HCT116 (cell line): ENCODE measurements around the gene GSTK1. TPM values are rescaled to one million over a fixed set of nuclear protein-coding genes. Genes with fewer than 3 reads are reported as not detected.

Source experiments
- ATAC-seq: fragments of 200-7000 bp; cut with Tn5 transposase; 2 replicates; pipeline ENCODE4 v1.9.1; 2020; ENCODE audit warnings: mild to moderate bottlenecking, moderate library complexity
- BruUV-seq: library from RNA; stranded (reverse); fragments of 400-500 nt; replicated peaks from 2 replicates; lab custom pipeline; 2021; lab: Mats Ljungman, UMichigan
- CTCF ChIA-PET: fragments of 300-600 bp; sonication (Branson Sonifier 250); formaldehyde crosslinking; loops from one replicate; lab custom pipeline; 2021; ENCODE audit warnings: antibody characterized with exemption; lab: Charles Lee
- POLR2A ChIA-PET: fragments of 300-600, 350-600 bp; sonication (Branson Sonifier 250); formaldehyde crosslinking; loops from one replicate; lab custom pipeline; 2021; ENCODE audit warnings: antibody characterized with exemption; lab: Charles Lee
- RAD21 ChIA-PET, 2 experiments: fragments of 300-600 bp; sonication (Branson Sonifier 250); formaldehyde crosslinking; loops; one replicate each; lab custom pipeline; 2023; ENCODE audit warnings: low total read pairs in 2 of 2; ENCODE audit not compliant: uncharacterized antibody in 2 of 2, unreplicated experiment in 2 of 2, low non-redundant PET in 1 of 2; lab: Charles Lee
- DNase-seq: peaks from one replicate; pipeline ENCODE4 v3.0.0-alpha.2; 2010; ENCODE audit warnings: low read depth, low spot score
- H2AFZ ChIP-seq: fragments of 200-600 bp; shearing (Covaris generic), sonication (generic); 2 replicates; pipeline ENCODE4 v1.6.1; 2017; ENCODE audit warnings: low read depth, mixed run types, mixed read lengths, antibody characterized with exemption, low read length; ENCODE audit not compliant: poor library complexity, severe bottlenecking
- H3K27ac ChIP-seq: 2 replicates; pipeline ENCODE4 v1.5.1; 2012; ENCODE audit warnings: low read depth, low read length
- H3K27me3 ChIP-seq: fragments of 200-600 bp; sonication (generic); 2 replicates; pipeline ENCODE4 v1.6.1; 2016; ENCODE audit warnings: mixed run types, low read length, mixed read lengths; ENCODE audit not compliant: insufficient read depth
- H3K36me3 ChIP-seq, 2 experiments: fragments of 200-500 bp in 1 of 2; fragments of 200-600 bp in 1 of 2; sonication (Bioruptor generic) in 1 of 2; sonication (generic) in 1 of 2; 2 replicates each; pipeline versions ENCODE4 v1.5.1 to v1.6.1; 2014 to 2016; ENCODE audit warnings: low read length in 2 of 2, inconsistent platforms in 1 of 2, mixed read lengths in 1 of 2, mixed run types in 1 of 2; ENCODE audit not compliant: insufficient read depth in 2 of 2, control insufficient read depth in 1 of 2
- H3K4me1 ChIP-seq, 2 experiments: fragments of 200-600 bp in 1 of 2; sonication (generic) in 1 of 2; 2 replicates each; pipeline versions ENCODE4 v1.5.1 to v1.6.1; 2012 to 2017; ENCODE audit warnings: low read length in 2 of 2, inconsistent platforms in 1 of 2, mild to moderate bottlenecking in 1 of 2, mixed read lengths in 1 of 2, mixed run types in 1 of 2, moderate library complexity in 1 of 2; ENCODE audit not compliant: insufficient read depth in 2 of 2, control insufficient read depth in 1 of 2
- H3K4me2 ChIP-seq: fragments of 200-600 bp; sonication (generic); 2 replicates; pipeline ENCODE4 v1.6.1; 2017; ENCODE audit warnings: mixed run types, low read length, mixed read lengths
- H3K4me3 ChIP-seq, 2 experiments: fragments of 200-600 bp in 1 of 2; sonication (generic) in 1 of 2; replicated peaks in 1 of 2; 2 replicates each; pipeline ENCODE4 v1.5.1; 2011 to 2016; ENCODE audit warnings: low read length in 2 of 2, control low read depth in 1 of 2, low read depth in 1 of 2, mild to moderate bottlenecking in 1 of 2, mixed read lengths in 1 of 2, mixed run types in 1 of 2
- H3K79me2 ChIP-seq: fragments of 200-600 bp; sonication (generic); 2 replicates; pipeline ENCODE4 v1.6.1; 2017; ENCODE audit warnings: mild to moderate bottlenecking, mixed run types, low read length, moderate library complexity, mixed read lengths; ENCODE audit not compliant: insufficient read depth
- H3K9ac ChIP-seq: fragments of 200-600 bp; sonication (generic); 2 replicates; pipeline ENCODE4 v1.6.1; 2016; ENCODE audit warnings: low read length, mixed read lengths
- H3K9me2 ChIP-seq: fragments of 200-600 bp; sonication (generic), shearing (Covaris generic); 2 replicates; pipeline ENCODE4 v1.6.1; 2017; ENCODE audit warnings: mixed run types, mild to moderate bottlenecking, moderate library complexity; ENCODE audit not compliant: insufficient read depth
- H3K9me3 ChIP-seq, 2 experiments: fragments of 200-500 bp in 1 of 2; fragments of 200-600 bp in 1 of 2; sonication (Bioruptor generic) in 1 of 2; sonication (generic) in 1 of 2; 2 replicates each; pipeline ENCODE4 v1.6.1; 2014 to 2017; ENCODE audit warnings: low read length in 2 of 2, mixed read lengths in 2 of 2, inconsistent platforms in 1 of 2, low read depth in 1 of 2, mild to moderate bottlenecking in 1 of 2, mixed run types in 1 of 2, moderate library complexity in 1 of 2; ENCODE audit not compliant: control insufficient read depth in 1 of 2, insufficient read depth in 1 of 2
- H4K20me1 ChIP-seq: fragments of 200-600 bp; sonication (generic), shearing (Covaris generic); 2 replicates; pipeline ENCODE4 v1.6.1; 2017; ENCODE audit warnings: mixed run types, mild to moderate bottlenecking, moderate library complexity; ENCODE audit not compliant: insufficient read depth
- RAD21 ChIP-seq: IDR thresholded peaks from 2 replicates; pipeline ENCODE4 v1.6.1; 2012; ENCODE audit warnings: low read depth, mild to moderate bottlenecking
- SP1 ChIP-seq: IDR thresholded peaks from 2 replicates; pipeline ENCODE4 v1.6.1; 2012; ENCODE audit warnings: low read depth
- SRF ChIP-seq: IDR thresholded peaks from 2 replicates; pipeline ENCODE4 v1.6.1; 2012; ENCODE audit warnings: low read depth
- intact Hi-C: fragments of 100-400 bp; cut with micrococcal nuclease; formaldehyde crosslinking; loops from 2 replicates; pipeline ENCODE4 v1.10.0; 2022
- total RNA-seq: library from RNA; stranded (reverse); gene quantifications from one replicate; pipeline ENCODE4 v1.2.1, GENCODE V29; 2021; ENCODE audit not compliant: unreplicated experiment
- TF ChIP-seq, protein P1 (sequence below): IDR thresholded peaks from 2 replicates; pipeline ENCODE4 v1.6.1; 2011; ENCODE audit warnings: mild to moderate bottlenecking, low read length, moderate library complexity; ENCODE audit not compliant: insufficient replicate concordance; ENCODE audit errors: extremely low read depth
- TF ChIP-seq, protein P2 (sequence below): IDR thresholded peaks from 2 replicates; pipeline ENCODE4 v1.6.1; 2012; ENCODE audit warnings: low read depth

Gene GSTK1
- total RNA-seq, 1 experiment from 2014 or later: 83.6 TPM

DNA sequence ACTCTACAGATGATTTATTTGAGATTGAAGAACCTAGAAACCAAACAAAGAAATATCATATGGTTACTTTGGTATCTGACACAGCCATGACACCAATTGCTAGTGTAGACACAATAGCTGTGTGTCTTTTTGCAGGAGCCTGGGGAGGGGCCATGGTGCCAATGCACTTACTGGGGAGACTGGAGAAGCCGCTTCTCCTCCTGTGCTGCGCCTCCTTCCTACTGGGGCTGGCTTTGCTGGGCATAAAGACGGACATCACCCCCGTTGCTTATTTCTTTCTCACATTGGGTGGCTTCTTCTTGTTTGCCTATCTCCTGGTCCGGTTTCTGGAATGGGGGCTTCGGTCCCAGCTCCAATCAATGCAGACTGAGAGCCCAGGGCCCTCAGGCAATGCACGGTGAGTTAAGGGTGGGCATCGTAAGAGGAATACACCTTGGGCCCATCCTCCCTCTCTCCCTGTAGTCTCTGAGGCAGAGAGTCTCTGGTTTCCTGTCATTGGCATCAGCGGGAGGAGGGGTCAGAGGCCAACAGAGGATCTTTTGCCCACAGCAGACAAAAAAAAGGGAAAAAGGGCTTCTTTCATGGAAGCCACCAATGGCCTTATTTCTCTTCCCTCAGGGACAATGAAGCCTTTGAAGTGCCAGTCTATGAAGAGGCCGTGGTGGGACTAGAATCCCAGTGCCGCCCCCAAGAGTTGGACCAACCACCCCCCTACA lies 22.7 kb downstream of the GSTK1 start:
- no peaks in the 10 kb centered on the region; a peak in 1 of 4 replicates for H3K9me3 ChIP-seq
- ChIA-PET CTCF (no interaction called here), RAD21 (no interaction called here), POLR2A (no interaction called here)
- H3K4me3 ChIP-seq: peak overlapping the region in 1 of 2 experiments; percentile 53; a peak in 3 of 4 replicates
- peak overlapping the region; percentile 86 for H3K4me2 ChIP-seq
- peaks cover 28% of the 10 kb centered on the region for H3K79me2 ChIP-seq
- no peak for TF ChIP-seq SRF
- TF ChIP-seq, protein P1, sequence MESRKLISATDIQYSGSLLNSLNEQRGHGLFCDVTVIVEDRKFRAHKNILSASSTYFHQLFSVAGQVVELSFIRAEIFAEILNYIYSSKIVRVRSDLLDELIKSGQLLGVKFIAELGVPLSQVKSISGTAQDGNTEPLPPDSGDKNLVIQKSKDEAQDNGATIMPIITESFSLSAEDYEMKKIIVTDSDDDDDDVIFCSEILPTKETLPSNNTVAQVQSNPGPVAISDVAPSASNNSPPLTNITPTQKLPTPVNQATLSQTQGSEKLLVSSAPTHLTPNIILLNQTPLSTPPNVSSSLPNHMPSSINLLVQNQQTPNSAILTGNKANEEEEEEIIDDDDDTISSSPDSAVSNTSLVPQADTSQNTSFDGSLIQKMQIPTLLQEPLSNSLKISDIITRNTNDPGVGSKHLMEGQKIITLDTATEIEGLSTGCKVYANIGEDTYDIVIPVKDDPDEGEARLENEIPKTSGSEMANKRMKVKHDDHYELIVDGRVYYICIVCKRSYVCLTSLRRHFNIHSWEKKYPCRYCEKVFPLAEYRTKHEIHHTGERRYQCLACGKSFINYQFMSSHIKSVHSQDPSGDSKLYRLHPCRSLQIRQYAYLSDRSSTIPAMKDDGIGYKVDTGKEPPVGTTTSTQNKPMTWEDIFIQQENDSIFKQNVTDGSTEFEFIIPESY: no peak
- TF ChIP-seq RAD21: no peak
- TF ChIP-seq SP1: no peak; the same call in 1 of the 2 replicates
- TF ChIP-seq, protein P2, sequence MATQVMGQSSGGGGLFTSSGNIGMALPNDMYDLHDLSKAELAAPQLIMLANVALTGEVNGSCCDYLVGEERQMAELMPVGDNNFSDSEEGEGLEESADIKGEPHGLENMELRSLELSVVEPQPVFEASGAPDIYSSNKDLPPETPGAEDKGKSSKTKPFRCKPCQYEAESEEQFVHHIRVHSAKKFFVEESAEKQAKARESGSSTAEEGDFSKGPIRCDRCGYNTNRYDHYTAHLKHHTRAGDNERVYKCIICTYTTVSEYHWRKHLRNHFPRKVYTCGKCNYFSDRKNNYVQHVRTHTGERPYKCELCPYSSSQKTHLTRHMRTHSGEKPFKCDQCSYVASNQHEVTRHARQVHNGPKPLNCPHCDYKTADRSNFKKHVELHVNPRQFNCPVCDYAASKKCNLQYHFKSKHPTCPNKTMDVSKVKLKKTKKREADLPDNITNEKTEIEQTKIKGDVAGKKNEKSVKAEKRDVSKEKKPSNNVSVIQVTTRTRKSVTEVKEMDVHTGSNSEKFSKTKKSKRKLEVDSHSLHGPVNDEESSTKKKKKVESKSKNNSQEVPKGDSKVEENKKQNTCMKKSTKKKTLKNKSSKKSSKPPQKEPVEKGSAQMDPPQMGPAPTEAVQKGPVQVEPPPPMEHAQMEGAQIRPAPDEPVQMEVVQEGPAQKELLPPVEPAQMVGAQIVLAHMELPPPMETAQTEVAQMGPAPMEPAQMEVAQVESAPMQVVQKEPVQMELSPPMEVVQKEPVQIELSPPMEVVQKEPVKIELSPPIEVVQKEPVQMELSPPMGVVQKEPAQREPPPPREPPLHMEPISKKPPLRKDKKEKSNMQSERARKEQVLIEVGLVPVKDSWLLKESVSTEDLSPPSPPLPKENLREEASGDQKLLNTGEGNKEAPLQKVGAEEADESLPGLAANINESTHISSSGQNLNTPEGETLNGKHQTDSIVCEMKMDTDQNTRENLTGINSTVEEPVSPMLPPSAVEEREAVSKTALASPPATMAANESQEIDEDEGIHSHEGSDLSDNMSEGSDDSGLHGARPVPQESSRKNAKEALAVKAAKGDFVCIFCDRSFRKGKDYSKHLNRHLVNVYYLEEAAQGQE: no peak
- no peaks in the 10 kb centered on the region for H4K20me1 ChIP-seq
- no TSS peak for BruUV-seq
- intact Hi-C loops: loop anchor here (2.0 kb wide), 1 partner anchor 21 kb away; no protein-coding TSS in a partner anchor
- peak overlapping the region; percentile 80 for H2AFZ ChIP-seq
- H3K9me2 ChIP-seq: no peaks in the 10 kb centered on the region
- H3K4me1 ChIP-seq: peaks cover 27 to 57% of the 10 kb centered on the region in 2 experiments
- H3K36me3 ChIP-seq: peaks cover 2 to 4% of the 10 kb centered on the region in 2 experiments; a peak in 1 of 4 replicates
- no peak for DNase-seq
- no peak for ATAC-seq
- H3K27me3 ChIP-seq: no peaks in the 10 kb centered on the region
- H3K27ac ChIP-seq: peak overlapping the region; percentile 51
- H3K9ac ChIP-seq: peak overlapping the region; percentile 46
